GM18498 (cell line): ENCODE results near the gene HMCES.
"Not testable (repeated sequence)": the region's sequence is repeated elsewhere in the genome, so short reads cannot be mapped to it uniquely, and the experiment has no call there.

Experiments used
- ATAC-seq: cut with Tn5 transposase; IDR thresholded peaks from one replicate; pipeline ENCODE4 v1.9.1; 2021; ENCODE audit warnings: mild to moderate bottlenecking, moderate library complexity; ENCODE audit not compliant: unreplicated experiment

HMCES gene

GRCh38 chr3:129318921-129319320 is 40.3 kb downstream of the HMCES start:
- ATAC-seq, result no peak

- no peak for ATAC-seq
Observed at GRCh38 chr3:129320261-129320660, 41.6 kb downstream of the HMCES start.

DNA sequence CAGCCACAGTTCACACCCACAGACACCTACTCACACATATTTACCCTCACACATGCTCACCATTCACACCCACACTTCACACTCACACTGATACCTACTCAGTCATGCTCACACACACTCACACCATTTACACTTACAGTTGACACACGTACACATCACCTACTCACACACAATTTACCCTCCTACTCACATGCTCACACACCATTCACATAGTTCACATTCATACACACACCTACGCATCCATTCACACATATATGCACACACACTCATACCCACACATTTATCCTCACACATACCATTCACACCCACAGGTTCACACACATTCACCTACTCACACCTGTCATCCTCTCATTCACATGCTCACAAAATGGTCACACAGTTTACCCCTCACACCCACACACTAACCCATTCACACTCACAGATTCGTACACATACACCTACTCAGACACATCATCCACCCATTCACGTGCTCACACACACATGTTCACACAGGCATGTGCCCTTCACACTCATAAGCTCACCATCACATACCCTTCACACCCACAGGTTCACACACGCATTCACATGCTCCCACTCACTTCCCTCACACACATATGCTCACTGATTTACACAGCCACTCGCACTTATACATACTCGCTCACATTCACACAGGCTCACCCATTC is 42.3 kb downstream of the HMCES start:
- ATAC-seq, result no peak

- no peak for ATAC-seq
Observed at GRCh38 chr3:129321887-129322286, 43.2 kb downstream of the HMCES start.

GRCh38 chr3:129323651-129324294 is 45.1 kb downstream of the HMCES start:
- ATAC-seq, result no peak

DNA sequence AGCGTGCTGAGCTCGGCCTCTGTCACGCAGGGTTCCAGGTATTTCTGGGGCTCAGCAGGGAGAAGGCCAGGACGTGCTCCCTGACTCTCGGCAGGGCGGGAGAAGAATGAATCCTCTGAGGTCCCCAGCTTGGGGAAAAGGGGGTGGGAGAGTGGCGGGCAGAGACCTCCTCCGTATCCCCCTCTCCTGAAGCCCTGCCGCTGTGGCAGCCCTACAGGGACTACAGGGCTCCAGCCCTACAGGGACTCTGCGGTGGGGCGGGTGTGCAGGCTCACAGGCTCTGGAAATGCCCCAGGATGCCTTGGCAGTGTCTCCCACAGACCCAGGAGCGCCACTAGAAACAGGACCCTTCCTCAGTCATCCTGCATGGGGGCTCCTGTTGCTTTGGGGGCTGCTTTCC is 46.2 kb downstream of the HMCES start:
- ATAC-seq, result no peak

GRCh38 chr3:129325383-129325782 is 46.7 kb downstream of the HMCES start:
- ATAC-seq, result no peak

- ATAC-seq, result no peak
Observed at GRCh38 chr3:129326138-129326537, 47.5 kb downstream of the HMCES start.

DNA sequence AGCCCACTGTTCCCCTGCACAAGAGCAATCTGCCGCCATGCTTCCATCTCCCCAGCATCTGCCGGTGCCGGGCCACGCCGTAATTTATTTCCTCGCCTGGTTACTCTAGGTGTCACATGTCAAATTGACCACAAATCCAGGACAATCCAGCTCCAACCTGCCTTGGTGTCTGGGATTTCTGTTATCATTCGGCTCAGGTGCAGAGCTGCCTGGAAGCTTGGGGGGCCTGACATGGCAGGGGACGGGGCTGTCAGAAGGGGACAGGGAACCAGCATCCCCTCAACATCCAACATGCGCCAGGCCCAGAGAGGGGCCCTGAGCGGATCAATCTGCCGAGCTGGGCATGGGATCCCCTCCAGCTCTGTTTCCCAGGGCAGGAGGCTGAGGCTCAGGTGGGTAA is 47.9 kb downstream of the HMCES start:
- no peak for ATAC-seq

GRCh38 chr3:129327510-129327909 is 48.8 kb downstream of the HMCES start:
- no peak for ATAC-seq

GRCh38 chr3:129329858-129330257 is 51.2 kb downstream of the HMCES start:
- no peak for ATAC-seq

- no peak for ATAC-seq
Observed at GRCh38 chr3:129330409-129330808, 51.7 kb downstream of the HMCES start.

GRCh38 chr3:129333891-129334290 is 55.2 kb downstream of the HMCES start:
- no peak for ATAC-seq

DNA sequence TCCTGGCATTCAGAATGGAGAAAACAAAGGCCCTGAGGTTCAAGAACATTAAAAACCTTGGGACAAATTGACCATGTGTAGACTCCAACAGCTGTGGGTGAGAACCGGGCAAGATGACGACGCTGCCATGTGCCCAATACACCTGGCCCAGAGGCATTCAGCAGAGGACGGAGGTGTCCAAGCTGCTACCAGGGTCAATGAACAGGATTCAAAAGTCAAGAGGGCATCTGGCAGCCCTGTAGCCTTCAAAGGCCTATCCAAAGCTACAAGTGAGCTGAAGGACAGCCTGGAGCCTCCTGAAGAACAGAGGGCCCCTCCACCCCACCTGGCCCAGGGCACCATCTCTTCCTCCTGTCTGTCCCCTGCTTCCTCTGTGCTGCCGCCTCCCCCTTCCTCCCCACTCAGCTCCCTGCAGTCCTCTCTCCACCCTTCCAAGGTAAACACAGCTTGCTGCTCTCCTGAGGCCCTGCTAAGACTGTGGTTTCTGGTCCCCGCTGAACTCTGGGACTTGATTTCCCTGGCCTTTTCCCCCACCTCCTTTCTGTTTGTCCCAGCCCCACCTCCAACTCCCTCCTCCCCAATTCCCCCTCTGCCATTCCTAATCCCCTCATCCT is 57.5 kb downstream of the HMCES start:
- no peak for ATAC-seq

DNA sequence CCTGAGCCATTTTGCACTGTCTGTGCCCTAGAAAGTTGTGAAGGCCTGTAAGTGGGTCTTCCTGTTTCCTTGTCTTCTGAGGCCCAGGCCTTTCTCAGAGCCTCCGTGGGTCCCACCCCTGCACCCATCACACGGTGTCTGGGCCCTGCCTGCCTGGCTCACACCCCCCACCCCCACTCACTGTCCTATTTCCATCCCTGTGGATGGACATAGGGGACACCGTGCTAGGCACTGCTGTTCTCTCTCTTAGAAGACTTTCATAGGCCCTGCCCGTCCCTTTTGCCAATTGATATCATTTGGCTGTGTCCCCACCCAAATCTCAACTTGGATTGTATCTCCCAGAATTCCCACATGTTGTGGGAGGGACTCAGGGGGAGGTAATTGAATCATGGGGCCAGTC is 59.0 kb downstream of the HMCES start:
- ATAC-seq, result not testable (repeated sequence)

DNA sequence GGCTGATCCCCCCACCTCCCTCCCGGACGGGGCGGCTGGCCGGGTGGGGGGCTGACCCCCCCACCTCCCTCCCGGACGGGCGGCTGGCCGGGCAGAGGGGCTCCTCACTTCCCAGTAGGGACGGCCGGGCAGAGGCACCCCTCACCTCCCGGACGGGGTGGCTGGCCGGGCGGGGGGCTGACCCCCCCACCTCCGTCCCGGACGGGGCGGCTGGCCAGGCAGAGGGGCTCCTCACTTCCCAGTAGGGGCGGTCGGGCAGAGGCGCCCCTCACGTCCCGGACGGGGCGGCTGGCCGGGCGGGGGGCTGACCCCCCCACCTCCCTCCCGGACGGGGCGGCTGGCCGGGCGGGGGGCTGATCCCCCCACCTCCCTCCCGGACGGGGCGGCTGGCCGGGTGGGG is 60.5 kb downstream of the HMCES start:
- ATAC-seq, result not testable (repeated sequence)

DNA sequence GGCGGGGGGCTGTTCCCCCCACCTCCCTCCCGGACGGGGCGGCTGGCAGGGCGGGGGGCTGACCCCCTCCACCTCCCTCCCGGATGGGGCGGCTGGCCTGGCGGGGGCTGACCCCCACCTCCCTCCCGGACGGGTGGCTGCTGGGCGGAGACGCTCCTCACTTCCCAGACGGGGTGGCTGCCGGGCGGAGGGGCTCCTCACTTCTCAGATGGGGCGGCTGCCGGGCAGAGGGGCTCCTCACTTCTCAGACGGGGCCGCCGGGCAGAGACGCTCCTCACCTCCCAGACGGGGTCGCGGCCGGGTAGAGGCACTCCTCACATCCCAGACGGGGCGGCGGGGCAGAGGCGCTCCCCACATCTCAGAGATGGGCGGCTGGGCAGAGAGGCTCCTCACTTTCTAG is 61.2 kb downstream of the HMCES start:
- ATAC-seq, result not testable (repeated sequence)

DNA sequence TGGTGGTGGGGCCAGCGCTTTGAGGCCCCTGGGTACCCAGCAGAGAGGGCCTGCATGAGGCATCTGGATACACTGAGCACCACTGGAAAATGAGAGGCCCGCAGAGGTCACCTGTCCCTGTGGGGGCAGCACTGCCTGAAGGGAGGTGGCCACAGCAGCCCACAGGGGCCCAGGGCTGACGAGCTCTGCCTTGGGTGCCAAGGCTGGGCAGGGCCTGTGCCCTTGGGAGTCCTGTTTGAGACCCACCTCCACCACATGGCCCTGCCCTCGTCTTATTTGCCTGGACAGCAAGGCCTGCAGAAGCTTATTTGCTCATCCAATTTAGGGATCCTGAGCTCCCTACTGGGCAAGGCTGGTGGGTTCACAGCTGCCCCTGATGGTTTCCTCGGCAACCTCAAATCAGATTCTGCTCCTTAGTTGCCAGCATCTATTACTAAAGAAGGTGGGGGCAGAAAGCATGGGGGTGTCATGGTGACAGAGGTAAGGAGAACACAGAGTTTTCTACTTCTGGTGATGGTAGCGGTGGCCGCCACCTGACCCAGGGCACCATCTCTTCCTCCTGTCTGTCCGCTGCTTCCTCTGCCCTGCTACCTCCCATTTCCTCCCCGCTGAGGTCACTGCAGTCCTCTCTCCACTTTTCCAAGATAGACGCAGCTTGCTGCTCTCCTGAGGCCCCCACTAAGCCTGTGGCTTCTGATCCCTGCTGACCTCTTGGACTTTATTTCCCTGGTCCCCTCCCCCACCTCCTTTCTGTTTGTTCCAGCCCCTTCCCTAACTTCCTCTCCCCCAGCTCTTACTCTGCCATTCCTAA is 62.9 kb downstream of the HMCES start:
- ATAC-seq, result no peak

GRCh38 chr3:129343643-129344360 is 65.1 kb downstream of the HMCES start:
- ATAC-seq, result no peak

DNA sequence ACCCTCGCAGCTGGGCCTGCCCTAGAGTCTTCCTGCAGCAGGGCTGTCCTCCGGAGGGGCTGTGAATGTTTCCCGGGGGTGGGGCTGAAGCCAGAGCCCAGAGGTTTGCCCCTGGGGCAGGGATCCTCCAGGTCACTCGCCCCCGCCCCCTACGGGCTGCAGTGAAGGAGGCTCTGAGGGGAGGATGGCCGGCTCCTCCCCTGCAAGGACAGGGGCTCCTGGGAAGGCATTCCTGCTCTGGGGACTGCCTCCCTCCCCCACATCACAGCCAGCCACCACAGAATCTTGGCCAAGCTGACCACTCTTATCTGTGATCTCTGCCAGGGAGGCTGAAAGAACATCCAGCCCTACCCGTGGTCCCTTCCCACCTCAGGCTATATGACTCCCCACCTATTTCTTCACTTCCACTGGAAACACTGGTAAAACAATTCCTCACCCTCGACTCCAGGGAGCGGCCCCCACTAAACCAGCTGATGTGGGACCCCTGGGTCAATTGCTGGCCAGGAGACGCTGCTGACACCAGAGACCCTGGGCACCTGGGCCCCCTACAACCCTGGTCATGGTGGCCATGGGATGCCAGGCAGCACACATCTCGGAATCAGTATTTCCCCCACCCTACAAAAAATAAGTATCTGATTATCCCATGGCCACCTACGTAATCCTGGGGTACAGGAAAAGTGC is 66.0 kb downstream of the HMCES start:
- no peak for ATAC-seq
